Measurements from ENCODE around the gene MYBPC3. TPM values are rescaled to one million over a fixed set of nuclear protein-coding genes. Genes with fewer than 3 reads are reported as not detected.

The MYBPC3 gene
- total RNA-seq, 4 donors from 2014 or later = not detected

GRCh38 chr11:47355283-47356128, 3.0 kb upstream of the MYBPC3 start:
- 35 to 43% methylated on average over 35 to 38 of the region's 47 CpGs for WGBS, 2 donors
- TF ChIP-seq POLR2A (IDR thresholded peaks at IDR 0.05) = peak in 1 of 2 donors; percentile 4
- TF ChIP-seq, protein P1, sequence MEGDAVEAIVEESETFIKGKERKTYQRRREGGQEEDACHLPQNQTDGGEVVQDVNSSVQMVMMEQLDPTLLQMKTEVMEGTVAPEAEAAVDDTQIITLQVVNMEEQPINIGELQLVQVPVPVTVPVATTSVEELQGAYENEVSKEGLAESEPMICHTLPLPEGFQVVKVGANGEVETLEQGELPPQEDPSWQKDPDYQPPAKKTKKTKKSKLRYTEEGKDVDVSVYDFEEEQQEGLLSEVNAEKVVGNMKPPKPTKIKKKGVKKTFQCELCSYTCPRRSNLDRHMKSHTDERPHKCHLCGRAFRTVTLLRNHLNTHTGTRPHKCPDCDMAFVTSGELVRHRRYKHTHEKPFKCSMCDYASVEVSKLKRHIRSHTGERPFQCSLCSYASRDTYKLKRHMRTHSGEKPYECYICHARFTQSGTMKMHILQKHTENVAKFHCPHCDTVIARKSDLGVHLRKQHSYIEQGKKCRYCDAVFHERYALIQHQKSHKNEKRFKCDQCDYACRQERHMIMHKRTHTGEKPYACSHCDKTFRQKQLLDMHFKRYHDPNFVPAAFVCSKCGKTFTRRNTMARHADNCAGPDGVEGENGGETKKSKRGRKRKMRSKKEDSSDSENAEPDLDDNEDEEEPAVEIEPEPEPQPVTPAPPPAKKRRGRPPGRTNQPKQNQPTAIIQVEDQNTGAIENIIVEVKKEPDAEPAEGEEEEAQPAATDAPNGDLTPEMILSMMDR (IDR thresholded peaks at IDR 0.05) = peak; percentile 79 to 98 (median 97)
- H3K27me3 ChIP-seq = no peaks in the 10 kb centered on the region
- H3K36me3 ChIP-seq = no peaks in the 10 kb centered on the region
- H3K4me1 ChIP-seq = peaks cover 4 to 7% of the 10 kb centered on the region in 2 donors
- peak overlapping the region in 1 of 3 donors; percentile 20 for H3K4me3 ChIP-seq (replicated peaks in 1 of 3)
- no peaks in the 10 kb centered on the region for H3K9me3 ChIP-seq
- intact Hi-C loops (cut with DNase I) = loop anchor here (5.0 to 10.0 kb wide), 3 partner anchors 178 to 471 kb away; partner anchors contain the start of gene ARFGAP2
- DNase-seq = peak; percentile 96 to 98
- H3K27ac ChIP-seq = peak overlapping the region in 1 of 3 donors; percentile 64

DNA sequence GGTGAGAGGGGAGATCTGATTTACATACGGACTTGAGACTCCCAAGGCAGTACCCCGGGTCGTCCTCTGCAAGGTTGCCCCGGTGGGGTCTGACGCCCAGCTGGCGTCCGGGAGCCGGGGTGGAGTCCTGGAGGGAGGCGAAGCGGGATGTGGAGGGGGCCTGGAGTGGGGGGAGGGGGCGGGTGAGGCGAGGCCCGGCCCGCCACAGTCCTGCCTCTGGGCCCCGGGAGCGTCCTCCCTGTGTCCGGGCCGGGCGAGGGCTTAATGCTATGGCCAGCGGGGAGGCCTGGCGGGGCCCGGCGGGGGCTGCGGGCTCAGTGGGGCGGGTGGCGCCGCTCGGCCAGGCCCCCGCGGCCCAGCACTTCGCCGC, 2.4 kb upstream of the MYBPC3 start:
- intact Hi-C loops (cut with DNase I) = loop anchor here (5.0 to 10.0 kb wide), 3 partner anchors 178 to 470 kb away; partner anchors contain the start of gene ARFGAP2

DNA sequence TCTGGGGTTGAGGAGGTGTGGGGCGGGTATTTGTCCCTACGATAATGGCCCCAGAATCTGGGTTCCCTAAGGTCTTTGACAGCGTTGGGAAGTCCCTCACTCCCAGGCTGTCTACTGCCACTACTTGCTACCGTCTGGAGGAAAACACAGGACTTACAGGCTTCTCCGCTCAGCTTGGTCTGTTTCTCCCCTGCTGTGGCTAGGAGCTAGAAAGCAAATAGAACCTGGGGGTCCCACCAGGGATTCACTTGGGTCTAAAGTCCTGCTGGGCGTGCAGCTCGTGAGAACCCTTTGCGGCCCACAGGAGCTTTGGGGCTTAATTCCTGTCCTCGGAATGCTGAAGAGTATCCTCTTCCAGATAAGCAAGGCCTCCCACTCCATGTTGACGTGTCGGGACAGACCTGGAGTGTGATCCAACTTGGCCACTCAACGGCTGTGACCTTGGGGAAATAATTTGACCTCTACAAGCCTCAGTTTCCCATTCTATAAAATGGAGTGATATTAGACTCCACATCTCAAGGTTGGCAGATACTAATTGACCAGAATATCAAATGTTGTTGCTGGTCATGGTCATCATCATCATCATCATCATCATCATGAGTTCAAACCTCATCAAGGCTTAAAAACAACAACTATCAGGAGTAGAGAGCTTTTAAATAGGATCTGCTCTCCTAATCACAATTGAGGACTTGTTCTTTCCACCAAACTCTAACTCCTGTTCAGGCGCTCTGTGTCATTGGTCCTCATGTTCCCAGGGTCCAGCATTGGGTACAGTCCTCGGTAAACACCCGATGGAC, 1.7 kb upstream of the MYBPC3 start:
- Histone ChIP-seq H3K27ac (peak overlapping the region in 1 of 3 donors; percentile 64), H3K27me3 (no peaks in the 10 kb centered on the region), H3K4me1 (peaks cover 4 to 7% of the 10 kb centered on the region in 2 donors), H3K9me3 (no peaks in the 10 kb centered on the region), H3K4me3 (replicated peaks in 1 of 3) (no peak overlapping the region), H3K36me3 (no peaks in the 10 kb centered on the region)
- intact Hi-C loops (cut with DNase I) = loop anchor here (10.0 kb wide), 1 partner anchor 469 kb away; no protein-coding TSS in a partner anchor
- no peak for DNase-seq
- WGBS, 2 donors = 92 to 94% methylated on average over 13 to 15 of the region's 15 CpGs
- TF ChIP-seq, protein P1 (IDR thresholded peaks at IDR 0.05) = no peak
- TF ChIP-seq POLR2A (IDR thresholded peaks at IDR 0.05) = no peak

More for the DNA sequence above, 2.4 kb upstream of the MYBPC3 start:
- no peak for TF ChIP-seq POLR2A (IDR thresholded peaks at IDR 0.05)
- TF ChIP-seq, protein P1 (IDR thresholded peaks at IDR 0.05) = no peak
- no peaks in the 10 kb centered on the region for H3K36me3 ChIP-seq
- peak overlapping the region in 1 of 3 donors; percentile 20 for H3K4me3 ChIP-seq (replicated peaks in 1 of 3)
- H3K27me3 ChIP-seq = no peaks in the 10 kb centered on the region
- DNase-seq = no peak
- 7 to 31% methylated on average over 9 to 13 of the region's 32 CpGs for WGBS, 2 donors
- H3K9me3 ChIP-seq = no peaks in the 10 kb centered on the region
- peaks cover 4 to 7% of the 10 kb centered on the region in 2 donors for H3K4me1 ChIP-seq
- peak overlapping the region in 1 of 3 donors; percentile 64 for H3K27ac ChIP-seq

DNA sequence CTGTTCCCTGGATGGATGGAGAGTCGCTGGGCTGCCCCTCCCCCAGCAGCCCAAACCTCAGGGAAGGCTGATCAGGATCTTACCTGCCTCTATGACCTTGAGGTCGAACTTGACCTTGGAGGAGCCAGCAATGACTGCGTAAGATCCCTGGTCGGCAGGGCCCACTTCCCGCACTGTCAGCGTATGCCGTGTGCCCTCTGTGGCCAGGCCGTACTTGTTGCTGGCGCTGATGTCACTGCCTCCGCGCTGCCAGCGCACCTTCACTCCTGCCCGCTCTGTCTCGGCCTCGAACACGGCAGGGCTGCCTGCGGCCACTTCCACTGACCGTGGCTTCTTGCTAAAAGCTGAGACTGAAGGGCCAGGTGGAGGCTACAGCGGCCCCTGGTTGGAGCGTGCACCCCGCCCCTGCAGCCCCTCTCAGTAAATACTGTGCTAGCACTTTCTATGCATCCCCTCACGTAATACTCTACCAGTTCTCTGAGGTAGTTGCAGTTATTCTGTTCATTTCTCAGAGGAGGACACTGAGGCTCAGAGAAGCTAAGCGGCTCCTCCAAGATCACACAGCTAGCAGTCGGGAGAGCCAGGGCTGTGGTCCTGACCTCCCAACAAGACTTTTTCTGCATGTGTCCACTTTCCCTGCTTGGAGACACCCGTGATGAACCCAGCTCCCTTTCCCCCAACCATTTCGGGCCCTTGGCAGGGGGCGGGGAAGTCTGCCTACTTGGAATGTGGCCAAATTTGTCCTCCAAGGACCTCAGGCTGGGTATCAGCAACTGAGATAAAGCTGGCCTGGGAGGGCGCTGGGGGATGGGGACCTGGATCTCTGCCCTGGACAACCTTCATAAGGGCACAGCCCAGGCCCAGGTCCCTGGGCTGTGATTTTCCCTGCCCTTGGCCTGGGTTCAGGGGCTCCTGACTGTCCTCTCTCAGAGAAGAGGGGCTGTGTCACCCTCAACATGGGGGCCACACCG, 1.1 kb downstream of the MYBPC3 start:
- TF ChIP-seq, protein P1 (IDR thresholded peaks at IDR 0.05) = no peak
- no peak for TF ChIP-seq POLR2A (IDR thresholded peaks at IDR 0.05)
- intact Hi-C loops (cut with DNase I) = loop anchor here (10.0 kb wide), 1 partner anchor 467 kb away; no protein-coding TSS in a partner anchor
- no peak for DNase-seq

More for the DNA sequence above, 1.1 kb downstream of the MYBPC3 start:
- WGBS, 2 donors = 84 to 85% methylated on average over 21 to 27 of the region's 29 CpGs
- Histone ChIP-seq H3K4me3 (replicated peaks in 1 of 3) (no peak overlapping the region), H3K9me3 (no peaks in the 10 kb centered on the region), H3K27me3 (no peaks in the 10 kb centered on the region), H3K27ac (no peak overlapping the region), H3K36me3 (no peaks in the 10 kb centered on the region), H3K4me1 (peaks cover 4 to 7% of the 10 kb centered on the region in 2 donors)

Data from thyroid gland (tissue), 4 donors.